ENCODE data around the gene MACROH2A1. TPM values are rescaled to one million over a fixed set of nuclear protein-coding genes. Genes with fewer than 3 reads are reported as not detected.
A peak's percentile ranks its signal among the peaks of the same experiment; 100 is the strongest.

Gene MACROH2A1
- polyA plus RNA-seq, 1 donor: 99.7 TPM

DNA sequence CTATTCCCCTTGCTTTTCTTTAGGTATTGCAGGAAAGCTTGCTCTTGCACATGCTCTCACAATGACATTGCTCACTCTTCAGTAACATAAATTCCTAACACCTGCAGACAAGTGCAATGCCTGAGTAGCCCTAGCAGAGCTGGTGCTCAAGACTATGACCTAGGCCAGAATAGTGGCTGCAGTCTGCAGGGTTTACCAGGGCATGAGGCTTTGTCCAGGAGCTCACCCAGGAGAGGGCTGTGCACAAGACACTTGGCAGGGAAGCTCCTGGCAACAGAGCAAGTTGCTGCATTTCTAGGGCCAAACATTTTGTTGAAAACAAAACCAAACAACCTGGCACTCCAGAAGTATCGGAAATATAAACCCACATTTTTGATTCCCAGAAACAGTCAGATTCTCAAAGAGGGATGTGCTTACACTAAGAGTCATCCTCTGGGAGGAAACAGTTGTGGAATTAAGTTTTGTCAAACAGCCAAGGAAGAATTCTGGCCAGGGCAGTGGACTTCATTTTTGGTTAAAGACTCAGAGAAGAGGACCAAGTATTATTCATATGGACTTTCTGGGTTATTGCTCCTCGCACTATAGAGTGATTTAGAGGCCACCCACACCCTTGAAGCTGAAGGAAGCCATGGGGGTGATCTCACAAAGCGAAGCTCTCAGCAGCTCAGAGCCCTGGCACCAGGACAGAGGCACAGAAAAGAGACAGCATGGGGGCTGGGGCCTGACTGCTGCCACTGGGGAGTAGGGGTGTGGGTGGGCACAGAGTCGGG lies 44.9 kb downstream of the MACROH2A1 start:
- no peak for DNase-seq

DNA sequence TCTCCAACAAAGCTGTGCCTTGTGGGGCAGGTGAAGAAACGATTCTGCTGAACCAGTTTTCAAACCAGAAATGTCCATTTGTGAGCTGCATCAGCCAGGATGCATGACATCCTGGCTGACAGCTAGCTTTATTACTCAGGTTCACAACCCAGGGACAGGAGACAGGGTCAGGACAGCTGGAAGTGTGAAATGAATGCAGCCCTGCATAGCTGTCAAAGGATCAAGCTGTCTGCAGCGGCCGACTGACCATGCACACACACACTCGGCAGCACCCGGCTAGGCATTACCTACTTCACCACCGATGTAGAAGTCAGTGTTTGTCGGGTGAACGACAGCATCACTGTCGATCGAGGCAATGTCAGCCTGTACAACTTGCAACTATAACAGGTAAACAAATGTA lies 48.5 kb downstream of the MACROH2A1 start:
- DNase-seq: no peak

DNA sequence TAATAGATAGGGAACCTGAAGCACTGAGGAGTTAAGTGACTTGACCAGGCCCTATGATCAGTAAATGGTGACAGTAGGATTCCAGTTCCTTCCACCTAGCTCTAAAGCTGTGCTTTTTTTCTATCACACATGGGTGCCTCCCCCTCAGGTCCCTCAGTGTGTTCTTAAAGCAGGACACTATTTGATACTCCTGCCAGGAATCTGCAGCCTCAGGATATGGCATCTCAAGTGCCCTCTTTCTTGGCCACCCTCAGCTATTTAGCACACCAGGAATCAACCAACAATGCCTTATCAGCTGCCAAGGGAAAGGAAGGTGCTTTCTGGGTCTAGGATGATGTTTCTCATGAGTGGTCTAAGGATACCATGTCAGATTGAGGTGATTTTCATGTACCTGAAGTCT lies 49.1 kb downstream of the MACROH2A1 start:
- no peak for DNase-seq

DNA sequence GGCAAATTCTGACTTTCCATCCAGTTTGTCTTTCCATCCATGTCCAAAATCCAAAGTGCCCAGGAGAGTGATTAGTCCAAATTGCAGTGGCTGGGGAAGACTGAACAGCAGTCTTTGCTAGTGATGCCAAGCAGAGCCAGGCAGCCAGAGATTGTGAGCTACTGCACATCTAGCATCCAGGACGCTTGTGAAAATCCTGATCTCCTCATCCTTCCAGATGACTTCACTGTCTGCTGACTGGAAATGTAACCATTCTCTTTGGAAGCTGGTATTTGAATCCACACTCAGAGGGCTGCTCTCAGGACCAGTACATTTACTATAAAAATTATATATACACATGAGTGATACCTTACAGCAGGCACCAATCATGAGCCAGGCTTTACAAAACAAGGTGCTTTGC lies 49.6 kb downstream of the MACROH2A1 start:
- no peak for DNase-seq

DNA sequence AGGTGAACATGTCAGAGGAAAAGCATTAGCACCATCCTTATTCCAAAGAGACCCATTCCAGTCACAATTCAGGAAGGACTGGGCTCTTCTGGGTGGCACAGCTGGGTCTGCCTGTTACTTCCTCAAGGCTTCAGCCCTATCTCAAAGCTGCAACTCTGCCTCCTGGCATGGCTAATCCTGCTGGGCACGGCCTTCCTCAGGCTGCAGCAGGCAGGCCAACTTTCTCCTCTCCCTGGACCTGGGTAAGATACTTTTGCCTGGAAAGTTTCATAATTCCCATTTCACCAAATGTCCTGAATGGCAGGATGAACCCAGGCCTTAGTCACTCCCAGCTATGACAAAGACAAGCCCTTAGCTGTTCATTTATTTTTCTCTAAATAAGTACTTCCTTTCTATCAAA lies 50.1 kb downstream of the MACROH2A1 start:
- no peak for DNase-seq

DNA sequence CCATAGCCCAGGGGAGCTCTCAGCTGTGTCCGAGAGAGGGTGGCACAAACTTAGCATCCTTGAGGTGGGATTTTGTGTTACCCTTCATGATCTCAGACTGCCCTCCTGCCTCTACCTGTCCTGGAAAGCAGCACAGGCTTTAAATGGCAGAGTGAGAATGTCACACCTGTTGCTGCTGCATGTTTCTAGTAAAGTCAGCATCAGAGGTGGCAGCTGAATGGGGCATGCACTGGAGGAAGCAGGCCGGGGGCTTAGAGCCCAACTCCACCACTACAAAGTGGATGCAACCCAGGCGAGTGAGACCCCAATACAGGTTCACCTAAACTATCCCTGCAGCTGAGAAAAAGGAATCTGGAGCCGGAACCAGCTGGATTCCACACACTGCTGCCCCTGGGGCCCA lies 51.6 kb downstream of the MACROH2A1 start:
- DNase-seq: no peak

DNA sequence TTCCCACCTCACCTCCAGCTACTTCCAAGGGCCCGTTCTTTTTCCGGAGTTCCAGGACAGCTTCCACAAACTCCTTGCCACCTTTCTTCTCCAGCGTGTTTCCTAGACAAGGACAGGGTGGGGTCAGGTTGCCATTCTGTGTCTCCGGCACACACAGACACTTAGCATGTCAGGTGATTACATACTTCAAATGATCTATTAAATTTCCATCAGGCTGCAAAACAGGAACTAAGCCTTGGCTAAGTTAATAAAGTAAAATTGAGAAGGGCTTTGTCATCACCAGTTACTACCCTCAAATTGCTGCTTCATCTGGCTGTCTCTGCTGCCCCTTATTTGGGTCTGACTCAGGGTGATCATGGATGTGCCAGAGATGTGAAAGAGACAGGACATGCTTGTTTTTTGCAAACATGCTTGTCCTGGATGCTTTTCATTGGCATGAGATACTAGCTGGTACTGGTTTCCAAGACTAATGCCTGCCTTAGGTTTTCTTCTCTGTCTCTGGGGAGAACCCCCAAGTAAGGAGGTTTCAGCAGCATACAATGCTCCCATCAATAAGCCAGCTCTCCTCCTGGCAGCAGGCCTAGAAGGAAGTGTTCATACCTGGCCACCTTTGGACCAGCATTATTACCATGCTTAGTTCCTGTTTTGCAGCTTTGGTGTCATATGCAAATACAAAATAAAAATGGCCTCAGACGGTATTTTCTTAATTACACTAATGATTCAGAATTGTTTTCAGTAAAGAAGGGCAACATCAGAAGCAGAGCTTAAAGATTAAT lies 52.9 kb downstream of the MACROH2A1 start:
- no peak for DNase-seq

DNA sequence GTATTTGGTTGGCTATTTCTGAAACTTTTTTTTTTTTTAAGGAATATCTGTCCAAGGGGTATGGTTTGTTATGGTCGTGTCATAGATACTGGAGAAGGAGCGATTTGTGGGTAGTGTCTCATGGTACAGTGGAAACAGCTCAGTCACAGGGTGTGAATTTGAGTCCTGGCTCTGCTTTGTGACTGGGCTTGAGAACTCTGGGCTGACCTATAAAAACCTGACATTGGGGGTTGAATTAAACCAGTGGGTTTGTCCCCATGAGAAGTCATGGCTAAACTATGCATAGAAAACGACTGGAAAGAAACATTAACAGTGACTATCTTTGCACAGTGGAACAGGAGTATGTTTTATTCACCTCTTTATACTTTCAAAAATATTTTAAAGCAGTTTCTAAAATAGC lies 54.7 kb downstream of the MACROH2A1 start:
- DNase-seq: no peak

DNA sequence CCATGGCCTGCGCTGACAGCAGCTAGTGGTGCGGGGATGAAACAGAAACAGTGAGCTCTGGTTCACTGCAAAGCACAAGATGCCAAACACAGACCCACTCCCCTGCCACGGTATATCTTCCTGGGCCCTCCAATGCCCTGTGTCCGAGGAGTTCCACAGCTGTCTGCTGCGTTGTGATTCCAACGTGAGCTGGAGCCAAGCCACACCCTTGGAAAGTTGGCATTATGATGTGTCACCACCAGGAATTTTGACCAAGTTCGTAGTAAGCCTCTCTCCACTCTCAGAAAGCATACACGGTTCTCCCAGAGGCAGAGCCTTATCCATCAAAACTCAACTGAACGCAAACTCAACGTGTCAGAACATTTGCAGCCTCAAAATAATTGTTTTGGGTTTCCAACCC lies 55.6 kb downstream of the MACROH2A1 start:
- no peak for DNase-seq

DNA sequence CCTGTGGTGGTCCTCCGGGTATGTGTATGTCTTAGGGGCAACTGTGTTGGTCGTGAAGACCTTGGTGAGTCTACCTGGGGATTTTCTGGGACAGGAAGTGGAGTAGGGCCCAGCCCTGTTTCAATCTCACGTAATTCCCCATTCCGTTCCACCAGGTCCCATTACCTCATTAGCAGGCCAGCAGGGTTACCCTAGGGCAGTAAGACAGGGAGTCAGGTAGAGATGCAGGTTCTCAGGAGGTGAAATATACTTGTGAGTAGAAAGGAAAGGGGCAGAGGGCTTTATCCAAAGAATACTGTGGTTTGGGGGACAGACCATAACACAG lies 56.5 kb downstream of the MACROH2A1 start:
- no peak for DNase-seq

DNA sequence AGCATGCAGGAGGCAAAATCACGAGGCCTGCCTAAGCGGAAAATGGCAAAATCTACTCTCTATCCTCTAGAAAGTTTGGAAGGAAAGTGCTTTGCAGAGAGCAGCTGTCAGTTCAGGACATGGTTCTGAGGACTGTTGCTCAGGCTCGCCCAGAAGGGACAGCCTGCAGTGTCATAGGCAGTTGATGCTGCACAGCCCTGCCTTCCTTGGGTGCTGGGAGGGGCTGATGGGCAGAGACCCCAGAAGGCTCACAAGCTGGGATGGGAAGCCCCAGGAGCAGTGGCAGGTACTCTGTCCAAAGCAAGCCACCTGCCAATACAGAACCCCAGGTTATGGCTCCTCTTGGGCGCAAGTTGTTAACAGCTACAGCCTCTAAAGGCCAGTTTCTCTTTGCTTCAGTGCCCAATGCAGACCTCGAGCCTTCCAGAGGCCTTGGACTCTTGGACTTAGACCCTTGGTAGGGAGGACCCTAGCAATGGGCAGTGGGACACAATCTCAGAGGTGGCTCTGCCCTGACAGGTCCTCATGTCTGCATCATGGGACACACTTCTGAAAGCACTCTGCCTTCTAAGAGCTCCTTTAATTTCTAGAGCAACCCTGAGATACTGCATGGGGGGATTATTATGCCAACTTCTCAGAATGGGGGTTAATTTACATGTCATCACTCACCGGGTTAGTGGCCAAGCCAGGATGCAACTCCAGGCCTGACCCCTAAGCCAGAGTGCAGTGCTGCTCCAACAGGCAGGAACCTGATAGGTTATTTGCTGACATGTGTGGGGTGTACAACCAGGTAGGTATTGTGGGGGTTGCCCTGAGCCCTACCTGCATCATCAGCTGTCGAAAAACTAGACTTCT lies 57.1 kb downstream of the MACROH2A1 start:
- no peak for DNase-seq

DNA sequence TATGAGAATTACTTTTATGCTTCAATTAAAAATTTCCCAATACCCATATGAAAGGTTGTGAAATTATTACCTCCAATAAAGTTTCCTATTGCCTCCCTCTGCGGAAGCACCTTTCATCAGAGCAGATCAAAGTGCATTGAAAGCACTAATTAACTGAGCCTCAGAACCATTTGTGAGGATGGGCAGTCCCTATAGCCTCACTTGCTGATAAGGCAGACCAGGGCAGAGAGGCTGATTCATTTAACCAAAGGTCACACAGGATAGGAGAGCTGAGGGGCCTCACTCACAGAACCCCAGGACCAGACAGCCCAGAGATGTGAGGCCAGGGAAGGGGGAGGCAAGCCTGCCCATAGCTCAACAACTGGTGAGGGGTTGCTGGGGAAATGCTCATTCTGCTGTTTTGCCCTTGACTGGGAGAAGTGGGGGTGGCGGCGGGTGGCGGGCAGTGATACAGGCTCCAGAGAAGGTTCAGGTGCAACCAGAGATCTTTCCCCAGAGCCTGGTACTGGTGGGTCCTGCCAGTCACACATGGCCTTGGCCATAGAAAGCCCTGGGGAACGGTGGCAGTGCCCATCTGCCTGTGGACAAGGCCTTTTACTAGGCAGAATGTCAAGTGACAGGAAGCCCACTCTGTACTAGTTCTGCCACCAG lies 57.9 kb downstream of the MACROH2A1 start:
- DNase-seq: no peak

DNA sequence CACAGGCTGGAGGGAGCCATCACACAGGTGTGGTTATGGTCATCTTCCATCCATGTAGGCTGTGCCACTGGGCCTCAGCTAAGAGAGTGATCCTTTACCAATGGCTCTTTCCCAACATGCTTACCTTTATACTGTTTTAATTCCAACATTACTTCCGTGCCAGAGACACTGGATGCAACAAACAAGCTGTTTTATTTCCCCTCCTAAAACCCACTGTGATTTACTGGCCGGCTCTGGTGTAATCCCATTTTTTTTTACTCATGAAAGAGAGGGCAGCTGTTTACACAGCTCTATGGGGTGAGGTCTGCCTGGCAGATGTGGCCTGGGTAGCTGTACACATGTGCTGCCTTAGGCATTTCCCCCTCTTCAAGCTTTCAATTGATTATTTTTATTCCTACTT lies 58.5 kb downstream of the MACROH2A1 start:
- no peak for DNase-seq

DNA sequence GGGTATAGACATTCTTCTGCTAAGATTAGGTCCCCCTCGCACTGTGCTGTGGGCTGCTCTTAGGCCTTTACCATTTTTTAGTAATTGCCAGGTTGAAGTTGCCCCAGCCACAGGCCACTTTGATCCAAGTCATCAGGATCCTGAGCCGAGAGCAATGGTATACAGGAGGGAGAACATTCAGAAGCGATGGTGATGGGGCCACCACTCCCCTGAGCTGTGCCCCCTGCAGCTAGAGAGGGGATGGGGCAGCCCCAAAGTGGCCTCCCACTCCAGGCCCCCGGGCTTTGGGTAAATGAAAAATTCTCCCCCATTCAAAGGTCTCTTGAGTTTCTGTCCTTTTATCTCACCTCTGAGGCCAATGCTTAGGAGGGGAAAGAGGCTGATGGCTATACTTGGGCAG lies 59.4 kb downstream of the MACROH2A1 start:
- no peak for DNase-seq

DNA sequence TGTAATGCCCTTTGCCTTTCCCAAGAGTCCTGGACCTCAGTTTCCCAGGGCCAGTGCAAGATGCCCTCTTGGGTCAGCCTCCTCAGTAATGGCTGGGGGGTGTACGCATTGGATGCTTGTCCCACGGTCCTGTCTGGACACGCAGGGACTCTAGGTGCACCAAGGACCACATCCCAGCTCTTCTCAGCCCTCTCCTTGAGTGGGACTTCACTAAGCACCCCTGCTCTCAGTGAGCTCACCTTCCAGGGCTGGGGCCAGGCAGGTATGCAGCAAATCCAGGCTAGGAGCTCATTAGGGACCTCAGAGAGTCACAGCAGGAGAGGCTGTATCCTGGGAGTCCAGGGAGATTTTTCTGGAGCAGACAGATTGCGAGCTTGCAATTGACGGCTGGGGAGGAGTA lies 59.8 kb downstream of the MACROH2A1 start:
- no peak for DNase-seq

DNA sequence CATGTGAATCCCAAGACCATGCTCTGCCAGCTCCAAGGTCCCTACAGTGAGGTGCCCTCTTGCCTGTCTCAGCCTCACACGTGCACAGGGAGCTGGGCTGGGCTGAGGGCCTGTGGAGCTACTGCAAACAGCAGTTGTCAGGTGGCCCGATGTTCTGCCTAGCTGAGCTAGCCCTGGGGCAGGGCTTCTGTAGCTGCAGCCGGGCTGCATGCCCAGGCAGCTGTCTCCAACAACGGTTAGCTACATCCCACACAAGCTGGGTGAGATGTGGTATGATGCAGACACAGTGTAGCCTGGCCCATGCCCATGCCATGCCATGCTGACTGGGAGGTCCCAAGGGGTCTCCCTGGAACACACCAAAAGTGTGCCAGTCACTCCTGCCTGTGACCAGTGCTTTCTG lies 62.0 kb downstream of the MACROH2A1 start:
- peak; percentile 50 for DNase-seq

DNA sequence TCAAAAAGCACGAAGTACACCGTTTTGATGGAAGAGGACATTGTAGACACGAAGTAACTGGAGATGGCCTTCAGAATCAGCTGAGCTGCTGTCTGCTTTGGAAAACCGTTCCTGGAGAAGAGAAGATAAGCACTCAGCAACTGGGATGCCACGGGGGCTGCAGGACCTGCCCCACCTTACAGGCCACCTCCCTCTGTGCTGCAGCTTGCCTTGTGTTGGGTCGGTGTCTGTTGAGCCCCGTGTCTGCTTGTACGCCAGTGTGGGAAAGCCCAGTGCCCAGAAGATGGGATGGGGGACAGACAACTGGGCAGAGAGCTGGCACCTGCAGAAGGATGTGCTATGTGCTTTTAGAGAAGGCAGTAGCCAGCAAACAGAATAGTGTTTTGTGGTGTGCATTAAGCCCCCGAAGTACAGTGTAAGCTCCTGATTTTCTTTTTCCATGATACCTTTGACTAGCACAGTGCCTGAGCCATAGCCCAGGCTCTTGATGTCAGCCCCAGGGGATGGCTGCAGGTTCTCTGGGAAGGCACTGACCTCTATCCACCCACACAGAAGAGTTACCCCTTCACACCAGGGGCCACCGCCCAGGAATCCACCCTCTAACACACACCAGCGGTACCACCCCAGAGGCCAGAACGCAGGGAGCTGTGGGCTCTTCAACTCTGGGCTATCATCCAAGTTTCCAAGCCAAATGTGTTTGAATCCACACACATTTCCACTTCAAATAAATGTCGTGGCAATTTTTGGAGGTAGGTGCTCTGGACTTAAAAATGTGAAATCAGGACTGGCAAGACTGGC lies 63.8 kb downstream of the MACROH2A1 start:
- DNase-seq: no peak

DNA sequence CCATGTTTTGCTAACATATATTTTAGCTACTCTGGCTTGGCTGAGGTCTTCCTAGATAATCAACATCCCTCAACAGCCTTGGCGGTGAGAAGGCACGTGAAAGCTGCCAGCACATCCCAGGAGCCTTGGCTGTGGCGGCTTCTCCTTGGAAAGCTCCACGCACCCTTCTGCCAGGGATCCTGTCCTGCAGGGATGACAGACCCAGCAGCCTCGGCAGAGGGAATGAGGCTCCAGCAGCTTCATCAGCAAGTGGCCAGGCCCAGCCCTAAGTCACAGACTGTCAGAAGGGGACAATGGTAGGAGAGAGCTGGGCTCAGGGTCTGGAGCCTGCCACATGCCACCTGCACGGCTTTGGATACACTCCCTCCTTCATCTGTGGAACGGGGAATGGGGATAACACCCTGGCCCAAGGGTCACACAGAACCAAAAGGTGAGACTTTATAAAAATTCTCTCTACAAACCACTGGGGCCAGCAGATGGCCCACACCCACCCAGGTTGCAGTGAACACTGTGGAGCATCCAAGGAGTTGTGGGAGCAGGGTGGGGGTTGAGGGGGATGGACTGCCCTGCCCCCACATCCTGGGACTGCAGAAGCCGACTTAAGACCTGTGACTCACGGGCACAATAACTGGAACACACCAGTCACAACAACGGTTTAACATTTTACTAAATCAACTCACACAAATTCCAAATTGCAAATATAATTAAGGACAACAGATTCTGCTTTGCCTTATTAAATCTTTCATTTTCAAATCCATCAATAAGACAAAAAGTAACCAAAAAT lies 65.1 kb downstream of the MACROH2A1 start:
- DNase-seq: no peak

DNA sequence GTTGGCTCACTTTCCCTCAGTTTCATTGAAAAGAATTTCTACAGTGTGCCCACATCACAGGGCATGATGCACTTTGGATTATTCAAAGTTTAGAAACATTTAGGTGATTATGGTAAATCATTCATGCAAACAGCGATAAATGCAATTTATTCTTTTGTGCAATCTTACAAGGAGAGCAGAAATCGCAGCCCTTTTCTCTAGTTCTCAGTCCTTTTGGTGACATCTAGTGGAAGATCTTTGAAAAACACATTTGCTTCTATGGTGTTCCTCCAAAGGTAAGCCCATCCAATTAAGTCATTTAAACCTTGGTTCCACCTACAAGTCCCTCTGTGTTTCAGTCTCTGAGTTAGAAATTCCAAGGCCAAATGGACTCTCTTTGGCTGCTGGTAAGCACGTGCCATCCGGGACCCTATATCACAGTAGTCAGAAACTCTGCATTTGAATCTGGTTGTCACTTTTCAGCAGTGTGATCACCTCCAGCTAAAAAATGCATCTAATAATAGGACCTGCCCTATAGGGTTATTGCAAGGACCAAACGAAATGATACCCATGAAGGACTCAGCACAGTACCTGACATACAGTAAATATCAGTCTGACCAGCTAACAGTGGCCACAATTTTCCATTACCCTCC lies 66.4 kb downstream of the MACROH2A1 start:
- DNase-seq: peak; percentile 48

DNA sequence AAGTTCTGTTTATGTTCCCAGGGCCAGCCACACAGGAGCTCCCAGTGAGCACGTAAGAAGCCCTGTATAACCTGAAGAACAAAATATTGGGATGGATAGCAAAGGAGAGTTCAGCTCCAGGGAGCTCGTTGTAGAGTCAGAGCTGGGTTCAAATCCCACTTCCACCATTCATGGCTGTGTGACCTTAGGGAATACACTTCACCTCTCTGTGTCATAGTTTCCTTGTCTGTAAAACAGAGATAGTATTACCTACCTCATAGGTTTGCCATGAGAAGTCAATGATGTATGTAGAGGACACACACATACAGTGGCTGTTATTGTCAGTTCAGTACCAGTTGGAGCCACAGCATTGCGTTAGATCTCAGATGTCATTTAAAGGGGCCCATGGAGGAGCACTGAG lies 67.4 kb downstream of the MACROH2A1 start:
- no peak for DNase-seq

DNA sequence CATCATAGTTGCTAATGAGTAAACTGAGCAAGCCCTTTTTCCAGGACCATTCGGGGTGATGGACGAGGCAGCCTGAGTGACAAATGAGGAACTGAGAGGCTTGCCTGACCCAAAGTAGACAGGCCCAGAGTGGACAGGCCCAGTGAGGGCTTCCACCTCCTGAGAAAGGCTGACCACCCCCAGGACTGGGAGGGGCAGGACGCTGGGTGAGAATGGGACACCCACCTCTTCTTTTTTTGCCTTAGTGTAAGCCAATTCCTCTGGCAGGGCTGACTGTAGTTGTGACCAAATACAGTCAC lies 68.3 kb downstream of the MACROH2A1 start:
- no peak for DNase-seq
